SH-SY5Y (cell line): Measurements from ENCODE around the gene HGD.

Experiments
- GATA2 ChIP-seq: IDR thresholded peaks from 2 replicates; pipeline ENCODE4 v1.6.1; 2011; ENCODE audit warnings: mild to moderate bottlenecking, low read depth, low read length
- GATA3 ChIP-seq: IDR thresholded peaks from 2 replicates; pipeline ENCODE4 v1.6.1; 2011; ENCODE audit warnings: low read depth, mild to moderate bottlenecking, low read length, moderate library complexity

HGD gene, protein sequence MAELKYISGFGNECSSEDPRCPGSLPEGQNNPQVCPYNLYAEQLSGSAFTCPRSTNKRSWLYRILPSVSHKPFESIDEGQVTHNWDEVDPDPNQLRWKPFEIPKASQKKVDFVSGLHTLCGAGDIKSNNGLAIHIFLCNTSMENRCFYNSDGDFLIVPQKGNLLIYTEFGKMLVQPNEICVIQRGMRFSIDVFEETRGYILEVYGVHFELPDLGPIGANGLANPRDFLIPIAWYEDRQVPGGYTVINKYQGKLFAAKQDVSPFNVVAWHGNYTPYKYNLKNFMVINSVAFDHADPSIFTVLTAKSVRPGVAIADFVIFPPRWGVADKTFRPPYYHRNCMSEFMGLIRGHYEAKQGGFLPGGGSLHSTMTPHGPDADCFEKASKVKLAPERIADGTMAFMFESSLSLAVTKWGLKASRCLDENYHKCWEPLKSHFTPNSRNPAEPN

DNA sequence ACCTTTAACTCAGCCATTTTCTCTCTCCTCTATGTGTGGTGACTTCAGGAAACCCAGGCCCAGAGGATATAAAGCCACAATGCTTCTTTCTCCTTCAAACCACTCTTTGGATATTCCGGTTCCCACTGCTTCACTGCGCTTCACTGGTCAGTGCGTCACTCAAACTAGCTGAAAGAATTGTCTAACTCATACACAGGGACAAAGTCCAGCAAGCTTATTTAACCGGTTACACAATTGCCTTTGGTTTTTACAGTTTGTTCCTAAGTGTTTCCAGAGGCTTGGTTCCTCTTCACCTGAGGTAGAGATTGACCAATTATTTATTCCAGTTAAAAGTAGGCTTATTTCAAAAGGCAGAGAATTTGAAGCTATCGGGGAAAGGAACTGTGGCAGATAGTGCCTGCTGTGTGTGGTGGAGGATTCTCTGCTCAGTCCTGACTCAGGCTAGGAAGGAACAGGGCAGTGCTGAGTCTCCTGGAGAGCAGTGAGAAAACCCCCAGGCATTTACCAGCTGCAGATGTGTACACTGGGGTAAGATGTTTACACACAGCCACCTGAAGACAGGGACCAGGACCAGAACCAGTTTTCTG, at the start of gene HGD:
Gene HGD, minus strand, starts transcription at position 145 of the 587 bp plus-strand sequence. Its CDS starts 128 bp downstream, at position 17.
- TF ChIP-seq GATA3 (no peak), GATA2 (no peak)

DNA sequence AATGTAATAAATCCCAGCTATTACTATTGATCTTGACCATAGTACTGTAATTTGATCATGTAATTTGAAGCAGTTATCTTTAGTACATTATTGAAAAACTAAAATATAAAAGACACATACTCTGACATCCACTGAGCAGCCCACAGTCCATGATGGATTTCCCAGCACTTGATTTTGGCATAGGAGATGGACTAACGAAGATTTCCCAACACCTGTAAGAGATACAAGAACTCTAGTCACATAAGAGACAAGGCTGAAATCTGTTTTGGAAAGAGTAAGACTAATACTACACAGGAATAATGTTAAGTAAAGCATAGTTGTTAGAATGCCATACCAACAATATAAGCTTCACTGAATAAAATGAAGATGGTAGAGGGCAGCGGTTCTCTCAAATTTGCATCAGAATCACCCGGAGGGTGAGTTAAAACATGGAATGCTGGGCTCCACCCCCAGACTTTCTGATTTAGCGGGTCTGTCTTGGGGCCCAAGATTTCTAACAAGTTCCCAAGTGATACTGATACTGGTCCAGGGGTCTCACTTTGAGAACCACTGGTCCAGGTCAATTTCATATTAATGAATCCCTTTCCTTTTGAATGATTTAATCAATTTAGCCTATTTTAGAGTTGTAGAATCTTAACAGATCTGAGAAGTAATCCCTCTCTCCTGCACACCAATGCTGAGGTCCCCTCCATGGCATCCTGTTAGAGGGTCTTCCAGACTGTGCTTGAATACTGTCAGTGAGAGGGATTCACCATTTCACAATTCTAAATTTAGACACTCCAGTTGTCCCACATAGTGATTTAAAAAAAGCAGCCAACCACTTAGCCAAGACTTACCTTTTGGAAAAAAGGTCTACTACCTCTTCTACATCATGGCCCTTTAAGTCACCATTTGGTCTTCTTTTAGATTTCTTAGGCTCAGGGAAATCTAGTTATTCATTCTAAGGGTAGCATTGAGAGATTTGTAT, 48.8 kb upstream of the HGD start:
- TF ChIP-seq GATA2: no peak
- no peak for TF ChIP-seq GATA3

DNA sequence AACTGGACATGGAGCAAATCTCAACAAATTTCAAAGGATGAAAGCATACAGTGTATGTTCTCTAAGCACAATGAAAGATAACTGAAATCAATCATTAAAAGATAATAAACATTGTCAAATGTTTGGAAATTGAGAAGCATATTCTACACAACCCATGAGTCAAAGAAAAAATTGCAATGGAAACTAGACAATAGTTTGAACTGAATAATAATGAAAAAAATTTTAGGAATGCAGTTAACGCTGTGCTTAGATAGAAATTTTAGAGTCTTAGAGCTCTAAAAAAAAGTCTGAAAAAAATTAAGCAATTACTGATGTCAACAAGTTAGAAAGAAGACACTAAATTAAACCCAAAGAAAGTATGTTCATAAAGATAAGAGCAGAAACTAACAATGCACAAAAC, 44.8 kb upstream of the HGD start:
- TF ChIP-seq GATA3 (no peak), GATA2 (no peak)

- TF ChIP-seq GATA2 (no peak), GATA3 (no peak)
These were observed 31.2 kb upstream of the HGD start for GRCh38 chr3:120713262-120713661.

DNA sequence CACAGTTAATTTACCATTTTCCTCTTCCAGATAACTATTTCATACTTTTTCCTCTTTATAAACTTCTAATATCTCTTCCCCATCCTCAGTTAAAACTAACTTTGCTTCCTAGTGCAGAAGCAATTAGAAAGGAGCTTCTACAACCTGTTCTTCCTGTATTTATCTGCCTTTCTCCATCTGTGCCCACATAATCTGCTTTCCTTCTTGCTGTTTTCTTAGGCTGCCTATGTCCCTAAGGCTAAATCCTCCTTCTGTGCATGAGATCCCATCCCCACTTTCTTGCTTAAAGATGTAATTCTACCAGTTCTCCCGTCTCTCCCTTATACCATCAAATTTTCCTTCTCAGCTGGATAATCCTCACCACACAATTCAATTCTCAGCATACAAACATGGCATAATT, 28.3 kb upstream of the HGD start:
- TF ChIP-seq GATA3 (no peak), GATA2 (no peak)

DNA sequence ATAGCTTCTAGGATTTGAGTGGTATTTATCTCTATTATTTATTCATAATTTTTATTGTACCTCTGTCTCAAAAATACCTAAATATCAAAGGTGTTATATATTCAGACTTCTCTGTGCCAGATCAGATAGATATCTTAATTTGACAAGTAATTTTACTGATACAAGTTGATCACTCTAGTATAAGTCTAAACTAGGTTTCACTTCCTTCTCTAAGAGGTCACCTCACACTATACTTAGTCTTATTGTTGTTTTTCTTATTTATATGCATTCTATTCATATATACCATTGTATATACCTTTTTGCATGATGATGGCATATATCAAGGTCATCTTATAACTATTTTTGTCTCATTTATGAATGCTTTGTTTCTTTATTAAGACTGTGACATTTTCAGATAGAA, 26.4 kb upstream of the HGD start:
- TF ChIP-seq GATA3: no peak
- no peak for TF ChIP-seq GATA2

DNA sequence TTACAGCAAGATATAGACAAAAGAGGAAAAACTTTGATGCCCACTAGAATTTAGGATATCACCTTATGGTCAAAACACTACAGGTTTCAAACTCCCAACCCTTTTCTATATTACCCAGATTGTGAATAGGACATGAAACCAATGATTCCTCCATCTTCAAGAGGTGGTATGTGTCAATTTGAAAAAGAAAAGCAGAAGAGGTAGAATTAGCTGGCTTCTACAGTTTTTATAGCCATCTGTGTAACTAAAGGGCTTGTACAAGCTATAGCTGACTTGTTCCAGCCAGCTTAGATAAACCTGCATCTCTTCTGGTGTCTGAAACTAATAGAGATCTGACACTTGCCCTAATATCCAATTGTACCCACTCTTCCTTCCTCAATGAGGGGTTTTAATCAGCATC, 24.9 kb upstream of the HGD start:
- TF ChIP-seq GATA3 (no peak), GATA2 (no peak)

- TF ChIP-seq GATA3: no peak
- no peak for TF ChIP-seq GATA2
These were observed 24.0 kb upstream of the HGD start for GRCh38 chr3:120705884-120706582.

DNA sequence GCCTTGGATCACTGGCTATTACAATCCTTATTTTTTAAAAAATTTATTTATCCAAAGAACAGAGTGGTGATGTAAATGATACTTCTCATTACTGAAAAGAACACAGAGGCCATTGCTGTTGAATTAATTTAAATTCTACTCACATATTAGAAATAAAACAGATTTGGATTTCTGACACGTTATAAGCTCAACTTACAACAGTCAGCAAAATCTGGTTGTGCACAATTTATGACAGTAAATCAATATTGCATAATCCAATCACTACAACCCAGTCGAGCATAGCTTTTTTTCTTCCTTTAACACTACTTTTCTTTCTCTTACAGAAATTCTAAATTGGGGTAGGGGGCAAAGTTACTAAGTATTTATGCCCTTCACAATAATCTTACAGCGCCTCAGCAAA, 17.3 kb upstream of the HGD start:
- TF ChIP-seq GATA3 (no peak), GATA2 (no peak)

DNA sequence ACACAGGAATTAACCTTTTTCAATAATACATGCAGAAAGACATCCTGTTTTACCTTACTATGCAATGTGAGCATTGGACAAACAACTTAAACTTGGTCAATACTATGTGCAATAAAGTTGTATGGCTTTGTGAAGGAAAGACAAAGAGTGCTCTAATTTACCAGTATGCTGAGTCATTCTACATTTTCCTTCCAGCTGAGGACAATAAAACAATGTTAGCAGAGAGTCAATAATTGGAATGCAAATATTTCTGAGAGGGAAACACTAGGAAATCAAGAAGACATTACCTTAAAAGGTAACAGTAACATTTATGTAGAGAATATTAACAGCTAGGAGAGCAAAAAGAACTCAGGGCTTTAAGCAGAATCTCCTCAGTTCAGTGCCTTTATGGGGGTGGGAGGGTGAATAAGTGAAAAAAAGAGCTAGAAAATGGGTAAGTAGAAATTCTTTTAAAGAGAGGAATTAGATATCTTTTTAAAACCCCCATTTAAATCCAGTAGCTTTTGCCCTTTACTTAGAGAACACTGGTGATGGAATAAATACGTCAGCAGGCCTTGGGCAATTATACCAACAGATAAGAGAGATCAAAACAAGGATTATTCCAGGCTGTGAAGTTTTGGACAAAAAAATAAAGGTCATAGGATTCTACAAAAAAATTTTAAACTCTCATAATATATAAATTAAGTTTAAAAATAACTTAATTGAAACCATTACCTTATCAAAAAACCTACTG, 11.6 kb upstream of the HGD start:
- no peak for TF ChIP-seq GATA2

GRCh38 chr3:120689395-120689794, 7.4 kb upstream of the HGD start:
- TF ChIP-seq GATA2 (no peak), GATA3 (no peak)

GRCh38 chr3:120688121-120688520, 6.1 kb upstream of the HGD start:
- TF ChIP-seq GATA2 (no peak), GATA3 (no peak)

- no peak for TF ChIP-seq GATA2
These were observed 3.4 kb upstream of the HGD start for GRCh38 chr3:120685411-120685810.
